PC-3 (cell line): ENCODE data around the gene SAMD13. TPM values are rescaled to one million over a fixed set of nuclear protein-coding genes. Genes with fewer than 3 reads are reported as not detected.

ENCODE experiments used
- ATAC-seq: fragments of 200-7000 bp; cut with Tn5 transposase; 2 replicates; pipeline ENCODE4 v1.9.1; 2020; ENCODE audit warnings: mild to moderate bottlenecking, moderate library complexity
- BruUV-seq: library from RNA; stranded (reverse); fragments of 400-500 nt; replicated peaks from 2 replicates; lab custom pipeline; 2021; lab: Mats Ljungman, UMichigan
- CTCF ChIA-PET: fragments of 300-600 bp; sonication (Branson Sonifier 250); formaldehyde crosslinking; loops from one replicate; lab custom pipeline; 2022; ENCODE audit warnings: antibody characterized with exemption; lab: Charles Lee
- POLR2A ChIA-PET: fragments of 300-600 bp; sonication (Branson Sonifier 250); formaldehyde crosslinking; loops from one replicate; lab custom pipeline; 2022; ENCODE audit warnings: antibody characterized with exemption; ENCODE audit not compliant: unreplicated experiment; lab: Charles Lee
- DNase-seq: peaks from one replicate; pipeline ENCODE4 v3.0.0-alpha.2; 2015
- H2AFZ ChIP-seq: fragments of 300-600 bp; sonication (generic); 2 replicates; pipeline ENCODE4 v1.6.0; 2016; ENCODE audit warnings: antibody characterized with exemption, low read length
- H3F3A ChIP-seq: fragments of 300-600 bp; sonication (generic); one replicate; pipeline ENCODE4 v1.6.0; 2017; ENCODE audit warnings: antibody characterized with exemption, low read length, control low read depth, mild to moderate bottlenecking; ENCODE audit not compliant: unreplicated experiment
- H3K27ac ChIP-seq: fragments of 300-600 bp; sonication (generic); 2 replicates; pipeline ENCODE4 v1.5.1; 2016; ENCODE audit warnings: mild to moderate bottlenecking, low read length
- H3K27me3 ChIP-seq: fragments of 300-600 bp; sonication (generic); 2 replicates; pipeline ENCODE4 v1.6.1; 2016; ENCODE audit warnings: low read length, mixed read lengths
- H3K36me3 ChIP-seq: fragments of 300-600 bp; sonication (generic); 2 replicates; pipeline ENCODE4 v1.6.1; 2016; ENCODE audit warnings: low read depth, mixed run types, low read length, mixed read lengths
- H3K4me1 ChIP-seq: fragments of 300-600 bp; sonication (generic); 2 replicates; pipeline ENCODE4 v1.5.1; 2016; ENCODE audit warnings: low read length; ENCODE audit not compliant: insufficient read depth
- H3K4me2 ChIP-seq: fragments of 300-600 bp; sonication (generic); 2 replicates; pipeline ENCODE4 v1.6.0; 2016; ENCODE audit warnings: low read length
- H3K4me3 ChIP-seq: fragments of 300-600 bp; sonication (generic); 2 replicates; pipeline ENCODE4 v1.5.1; 2016; ENCODE audit warnings: mild to moderate bottlenecking, low read length, mixed read lengths
- H3K79me2 ChIP-seq: fragments of 300-600 bp; sonication (generic); 2 replicates; pipeline ENCODE4 v1.6.1; 2017; ENCODE audit warnings: low read length, mixed read lengths
- H3K9ac ChIP-seq: fragments of 300-600 bp; sonication (generic); 2 replicates; pipeline ENCODE4 v1.6.0; 2016; ENCODE audit warnings: mild to moderate bottlenecking, low read length
- H3K9me2 ChIP-seq: fragments of 300-600 bp; sonication (generic); replicated peaks from 2 replicates; pipeline ENCODE4 v1.6.1; 2016; ENCODE audit warnings: mixed run types, low read length, mixed read lengths
- H3K9me3 ChIP-seq: fragments of 300-600 bp; sonication (generic); 2 replicates; pipeline ENCODE4 v1.6.1; 2016; ENCODE audit warnings: low read length, mixed read lengths
- H4K20me1 ChIP-seq: fragments of 300-600 bp; sonication (generic); 2 replicates; pipeline ENCODE4 v1.6.1; 2016; ENCODE audit warnings: low read length, mixed read lengths
- EZH2 ChIP-seq: fragments of 300-600 bp; sonication (generic); IDR thresholded peaks from one replicate; pipeline ENCODE4 v1.6.1; 2017; ENCODE audit warnings: antibody characterized with exemption, mild to moderate bottlenecking, low read length; ENCODE audit not compliant: unreplicated experiment
- EZH2phosphoT487 ChIP-seq: fragments of 300-600 bp; sonication (generic); IDR thresholded peaks from 2 replicates; pipeline ENCODE4 v1.6.1; 2018; ENCODE audit warnings: mild to moderate bottlenecking, antibody characterized with exemption, low read length, borderline replicate concordance
- intact Hi-C: fragments of 100-400 bp; cut with micrococcal nuclease; formaldehyde crosslinking; loops from 2 replicates; pipeline ENCODE4 v1.9.0; 2023
- total RNA-seq: library from RNA; depleted of rRNA; stranded (reverse); fragments of >200 nt; gene quantifications from 2 replicates; pipeline ENCODE4 v1.2.3, GENCODE V29; 2014
- TF ChIP-seq, protein P1 (sequence below): fragments of 300-600 bp; sonication (generic); conservative IDR thresholded peaks from 2 replicates; pipeline ENCODE4 v1.5.1; 2017; ENCODE audit warnings: antibody characterized with exemption, low read depth, mild to moderate bottlenecking, low read length

Gene SAMD13
- total RNA-seq, 1 experiment from 2014 or later = 1.1 TPM

- peak overlapping the region; percentile 32 for H3K4me2 ChIP-seq
- no peaks in the 10 kb centered on the region for H3K9me2 ChIP-seq
- no peaks in the 10 kb centered on the region for H3K27me3 ChIP-seq
- H3K27ac ChIP-seq = peak overlapping the region; percentile 94
- H3K4me1 ChIP-seq = peaks cover 37% of the 10 kb centered on the region
- POLR2A ChIA-PET = no interaction called here
- H3K9me3 ChIP-seq = no peaks in the 10 kb centered on the region
- no peaks in the 10 kb centered on the region for H3F3A ChIP-seq
- no peaks in the 10 kb centered on the region for H3K36me3 ChIP-seq
- no TSS peak for BruUV-seq
- DNase-seq = peak; percentile 98
- no peaks in the 10 kb centered on the region for H4K20me1 ChIP-seq
- TF ChIP-seq, protein P1, sequence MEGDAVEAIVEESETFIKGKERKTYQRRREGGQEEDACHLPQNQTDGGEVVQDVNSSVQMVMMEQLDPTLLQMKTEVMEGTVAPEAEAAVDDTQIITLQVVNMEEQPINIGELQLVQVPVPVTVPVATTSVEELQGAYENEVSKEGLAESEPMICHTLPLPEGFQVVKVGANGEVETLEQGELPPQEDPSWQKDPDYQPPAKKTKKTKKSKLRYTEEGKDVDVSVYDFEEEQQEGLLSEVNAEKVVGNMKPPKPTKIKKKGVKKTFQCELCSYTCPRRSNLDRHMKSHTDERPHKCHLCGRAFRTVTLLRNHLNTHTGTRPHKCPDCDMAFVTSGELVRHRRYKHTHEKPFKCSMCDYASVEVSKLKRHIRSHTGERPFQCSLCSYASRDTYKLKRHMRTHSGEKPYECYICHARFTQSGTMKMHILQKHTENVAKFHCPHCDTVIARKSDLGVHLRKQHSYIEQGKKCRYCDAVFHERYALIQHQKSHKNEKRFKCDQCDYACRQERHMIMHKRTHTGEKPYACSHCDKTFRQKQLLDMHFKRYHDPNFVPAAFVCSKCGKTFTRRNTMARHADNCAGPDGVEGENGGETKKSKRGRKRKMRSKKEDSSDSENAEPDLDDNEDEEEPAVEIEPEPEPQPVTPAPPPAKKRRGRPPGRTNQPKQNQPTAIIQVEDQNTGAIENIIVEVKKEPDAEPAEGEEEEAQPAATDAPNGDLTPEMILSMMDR = no peak
- TF ChIP-seq EZH2 (no peak), EZH2phosphoT487 (no peak)
- no peak overlapping the region for H3K4me3 ChIP-seq
- peak overlapping the region; percentile 80 for H3K9ac ChIP-seq
- H3K79me2 ChIP-seq = no peaks in the 10 kb centered on the region
- H2AFZ ChIP-seq = no peak overlapping the region
- intact Hi-C loops = loop anchor here (1.0 to 2.0 kb wide), 2 partner anchors 19 to 580 kb away; no protein-coding TSS in a partner anchor
- ATAC-seq = peak; percentile 99
- CTCF ChIA-PET = no interaction called here
Observed at GRCh38 chr1:84253891-84254290, 47.6 kb upstream of the SAMD13 start.

DNA sequence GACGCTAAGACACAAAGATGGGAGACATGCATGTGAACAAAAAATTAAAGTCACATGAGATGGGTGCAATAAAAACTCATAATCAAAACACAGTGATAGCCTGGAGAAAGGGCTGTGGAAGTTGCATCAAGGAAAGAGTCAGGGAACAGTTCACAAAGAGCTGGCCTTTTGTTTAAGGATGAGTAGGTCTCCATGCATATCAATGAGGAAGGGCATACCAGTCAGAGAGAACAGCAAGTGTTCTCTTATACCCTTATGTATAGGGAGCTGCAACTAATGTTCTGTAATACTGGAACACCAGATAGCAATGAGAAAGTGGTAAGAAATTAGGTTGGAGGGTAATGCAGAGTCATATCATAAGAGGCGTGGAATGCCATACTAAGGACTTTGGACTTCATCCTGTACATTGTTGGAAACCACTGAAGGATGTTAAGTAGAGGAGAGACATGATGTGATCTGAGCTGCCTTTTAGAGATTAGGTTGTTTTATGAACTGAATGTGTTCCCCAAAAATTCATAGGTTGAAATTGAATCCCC lies 46.7 kb upstream of the SAMD13 start:
- intact Hi-C loops = loop anchor here (1.0 to 2.0 kb wide), 2 partner anchors 18 to 580 kb away; no protein-coding TSS in a partner anchor
- no peak for ATAC-seq
- no peaks in the 10 kb centered on the region for H3K9me2 ChIP-seq
- CTCF ChIA-PET = no interaction called here
- POLR2A ChIA-PET = no interaction called here
- H3K9ac ChIP-seq = peak overlapping the region; percentile 65
- H3K4me1 ChIP-seq = peaks cover 29% of the 10 kb centered on the region
- H3K27me3 ChIP-seq = no peaks in the 10 kb centered on the region
- 0 out of 2 replicates have a peak overlapping the region, but pooled peaks have one; percentile 11 for H3K4me2 ChIP-seq
- peak overlapping the region; percentile 94 for H3K27ac ChIP-seq
- H2AFZ ChIP-seq = no peak overlapping the region
- no peak overlapping the region for H3K4me3 ChIP-seq
- H3F3A ChIP-seq = no peaks in the 10 kb centered on the region
- no peaks in the 10 kb centered on the region for H3K9me3 ChIP-seq
- H4K20me1 ChIP-seq = no peaks in the 10 kb centered on the region
- TF ChIP-seq EZH2 (no peak), EZH2phosphoT487 (no peak)
- TF ChIP-seq, protein P1 = no peak
- no TSS peak for BruUV-seq
- no peaks in the 10 kb centered on the region for H3K79me2 ChIP-seq
- peak; percentile 3 for DNase-seq
- no peaks in the 10 kb centered on the region for H3K36me3 ChIP-seq

GRCh38 chr1:84255582-84255981 lies 45.9 kb upstream of the SAMD13 start:
- intact Hi-C loops = loop anchor here (2.0 kb wide), 1 partner anchor 17 kb away; no protein-coding TSS in a partner anchor
- no TSS peak for BruUV-seq
- CTCF ChIA-PET = no interaction called here

More at GRCh38 chr1:84255582-84255981, 45.9 kb upstream of the SAMD13 start:
- Histone ChIP-seq H3K4me2 (no peak overlapping the region), H3K79me2 (no peaks in the 10 kb centered on the region), H3K36me3 (no peaks in the 10 kb centered on the region), H3K27me3 (no peaks in the 10 kb centered on the region), H3K4me3 (no peak overlapping the region), H3K9me2 (no peaks in the 10 kb centered on the region), H4K20me1 (no peaks in the 10 kb centered on the region), H3K9me3 (no peaks in the 10 kb centered on the region), H3K9ac (0 out of 2 replicates have a peak overlapping the region, but pooled peaks have one; percentile 65), H2AFZ (no peak overlapping the region), H3K27ac (peak overlapping the region; percentile 94), H3F3A (no peaks in the 10 kb centered on the region), H3K4me1 (peaks cover 36% of the 10 kb centered on the region)
- no peak for TF ChIP-seq EZH2phosphoT487
- TF ChIP-seq, protein P1 = no peak
- TF ChIP-seq EZH2 = no peak
- no peak for DNase-seq
- POLR2A ChIA-PET = no interaction called here
- ATAC-seq = no peak
